NCI-H1092 (cell line): ENCODE data around the gene ZNF507.
"Not testable (repeated sequence)": the region's sequence is repeated elsewhere in the genome, so short reads cannot be mapped to it uniquely, and the experiment has no call there.

Experiments
- DNase-seq: peaks from one replicate; lab custom pipeline; 2025; lab: John Stamatoyannopoulos, UW

ZNF507 gene

DNA sequence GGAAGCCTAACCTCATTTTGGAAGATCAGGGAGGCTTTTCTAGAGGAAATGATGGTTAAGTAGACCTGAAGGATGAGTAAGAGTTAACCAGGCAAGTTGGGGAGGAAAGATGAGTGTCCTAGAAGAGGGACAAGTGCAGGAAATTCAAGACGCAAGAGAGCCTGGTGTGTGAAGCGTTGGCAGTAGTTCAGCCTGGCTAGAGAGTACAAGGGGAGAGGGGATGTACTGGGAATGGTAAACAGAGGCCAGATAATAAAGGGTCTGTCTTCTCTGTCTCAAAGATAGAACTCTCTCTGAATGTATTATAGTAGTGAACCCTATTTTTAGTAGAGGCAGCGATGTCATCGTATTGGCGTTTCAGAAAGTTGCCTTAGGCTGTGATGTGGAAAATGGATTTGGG is 69.8 kb downstream of the ZNF507 start:
- DNase-seq, result no peak

DNA sequence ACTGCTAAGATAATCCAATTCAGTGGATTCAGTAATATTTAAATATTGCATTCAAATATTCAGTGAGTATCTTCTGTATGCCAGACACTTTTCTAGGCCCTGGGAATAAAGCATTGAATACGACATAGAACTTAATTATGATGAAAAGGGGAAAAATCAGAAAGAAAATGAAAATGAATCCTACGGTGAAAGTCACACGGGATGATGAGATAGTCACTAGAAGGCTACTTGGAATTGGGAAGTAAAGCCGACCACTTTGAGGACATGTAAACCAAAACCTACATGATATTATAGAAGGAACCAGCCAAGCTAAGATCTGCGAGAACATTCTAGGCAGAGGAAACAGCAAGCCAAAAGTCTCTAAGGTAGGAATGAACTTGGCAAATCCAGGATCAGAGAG is 70.3 kb downstream of the ZNF507 start:
- DNase-seq, result no peak

DNA sequence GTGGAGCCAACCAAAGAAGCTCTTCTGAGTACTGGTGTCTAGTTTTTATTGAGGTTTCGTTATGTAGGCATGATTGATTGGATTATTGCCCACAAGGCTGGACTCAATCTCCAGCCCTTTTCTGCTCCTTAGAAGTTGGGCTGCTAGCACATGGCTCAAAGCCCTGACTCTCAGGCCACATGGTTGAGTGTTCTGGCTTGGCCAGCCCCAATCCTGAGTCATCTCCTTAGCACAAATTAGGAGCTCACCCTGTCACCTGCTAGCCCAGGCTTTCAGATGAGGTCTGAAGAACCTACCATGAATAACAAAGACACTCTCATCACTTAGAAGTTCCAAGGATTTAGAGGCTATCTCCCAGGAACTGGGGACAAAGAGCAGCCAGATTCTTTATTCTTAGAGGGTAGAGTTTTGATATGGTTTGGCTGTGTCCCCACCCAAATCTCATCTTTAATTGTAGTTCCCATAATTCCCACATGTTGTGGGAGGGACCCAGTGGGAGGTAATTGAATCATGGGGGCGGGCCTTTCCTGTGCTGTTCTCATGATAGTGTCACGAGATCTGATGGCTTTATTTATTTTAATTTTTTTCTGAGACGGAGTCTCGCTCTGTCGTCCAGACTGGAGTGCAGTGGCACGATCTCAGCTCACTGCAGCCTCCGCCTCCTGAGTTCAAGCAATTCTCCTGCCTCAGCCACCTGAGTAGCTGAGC is 71.5 kb downstream of the ZNF507 start:
- DNase-seq, result no peak

DNA sequence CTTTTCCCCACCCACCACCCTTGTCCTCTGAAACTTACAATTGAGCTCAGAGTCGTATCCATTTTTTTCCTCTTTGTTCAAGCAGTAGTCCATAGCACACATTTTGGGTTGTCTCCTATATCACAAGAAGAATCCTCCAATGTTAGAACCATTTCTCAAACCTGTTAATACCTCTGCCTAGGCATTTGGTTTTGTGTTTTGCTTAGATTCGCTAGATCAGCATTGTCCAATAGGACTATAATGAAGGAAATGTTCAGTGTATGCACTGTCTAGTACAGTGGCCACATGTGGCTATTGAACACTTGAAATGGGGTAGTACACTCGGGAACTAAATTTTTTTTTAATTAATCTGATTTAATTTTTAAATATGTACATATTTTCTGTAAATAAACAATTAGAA is 72.7 kb downstream of the ZNF507 start:
- no peak for DNase-seq

DNA sequence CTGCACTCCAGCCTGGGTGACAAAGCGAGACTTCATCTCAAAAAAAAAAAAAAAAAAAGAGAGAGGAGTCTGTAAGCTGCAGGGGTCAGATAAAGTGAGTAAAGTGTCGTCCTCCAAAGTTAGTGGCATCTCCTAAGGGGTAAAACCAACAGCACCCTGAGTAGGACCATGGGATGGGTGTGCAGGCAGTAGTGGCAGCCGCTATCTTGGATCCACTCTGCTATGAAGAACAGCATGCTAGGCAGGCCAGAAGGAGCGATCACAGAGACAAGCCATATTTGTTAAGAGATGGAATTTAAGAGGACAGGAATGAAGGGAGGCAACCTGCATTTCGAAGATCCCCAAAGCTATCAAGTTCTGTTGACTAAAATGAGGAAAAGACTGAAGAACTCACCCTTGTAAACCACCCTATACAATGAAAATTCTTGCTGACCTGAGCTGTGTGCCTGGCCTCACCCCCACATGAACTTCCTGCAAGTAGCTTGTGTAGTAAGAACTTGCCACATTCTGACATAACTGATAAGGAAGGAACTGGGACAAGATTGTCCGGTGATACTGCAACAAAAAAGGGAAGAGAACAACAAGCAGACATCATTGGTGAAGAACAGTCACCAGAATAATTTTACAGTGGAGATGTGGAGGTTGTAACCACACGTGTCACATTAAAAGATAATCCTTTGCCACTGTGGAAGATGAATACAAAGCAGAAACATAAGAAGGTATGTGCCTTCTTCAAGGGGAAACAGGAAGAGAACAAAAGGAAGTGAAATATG is 76.4 kb downstream of the ZNF507 start:
- DNase-seq, result no peak

DNA sequence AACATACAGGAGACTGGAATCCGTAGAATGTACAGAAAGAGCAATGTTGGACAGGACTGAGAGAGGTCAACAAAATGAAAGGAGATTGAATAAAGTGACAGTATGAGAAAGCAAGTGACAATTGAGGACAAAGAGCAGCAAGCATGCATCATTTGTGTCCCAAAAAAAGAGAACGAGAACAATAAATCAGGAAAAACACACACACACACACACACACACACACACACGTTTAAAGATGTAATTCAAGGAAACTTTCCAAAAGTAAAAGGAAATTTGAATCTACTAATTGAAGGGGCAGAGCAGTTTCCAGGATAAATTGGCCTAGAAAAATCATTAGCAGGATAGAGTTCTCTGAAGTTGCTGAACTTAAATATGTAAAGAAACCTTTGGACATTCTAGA is 77.0 kb downstream of the ZNF507 start:
- DNase-seq, result no peak

DNA sequence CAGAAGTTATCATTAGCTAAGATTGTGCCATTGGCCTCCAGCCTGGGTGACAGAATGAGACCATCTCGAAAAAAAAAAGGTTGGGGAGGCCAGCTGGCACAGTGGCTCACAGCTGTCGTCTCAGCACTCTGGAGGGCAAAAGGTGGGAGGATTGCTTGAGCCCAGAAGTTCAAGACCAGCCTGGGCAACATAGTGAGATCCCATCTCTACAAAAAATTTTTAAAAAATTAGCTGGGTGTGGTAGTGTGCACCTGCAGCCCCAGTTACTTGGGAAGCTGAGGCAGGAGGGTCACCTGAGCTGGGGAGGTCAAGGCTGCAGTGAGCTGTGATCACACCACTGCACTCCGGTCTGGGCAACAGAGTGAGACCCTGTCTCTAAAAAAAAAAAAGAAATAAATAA is 78.5 kb downstream of the ZNF507 start:
- not testable (repeated sequence) for DNase-seq

DNA sequence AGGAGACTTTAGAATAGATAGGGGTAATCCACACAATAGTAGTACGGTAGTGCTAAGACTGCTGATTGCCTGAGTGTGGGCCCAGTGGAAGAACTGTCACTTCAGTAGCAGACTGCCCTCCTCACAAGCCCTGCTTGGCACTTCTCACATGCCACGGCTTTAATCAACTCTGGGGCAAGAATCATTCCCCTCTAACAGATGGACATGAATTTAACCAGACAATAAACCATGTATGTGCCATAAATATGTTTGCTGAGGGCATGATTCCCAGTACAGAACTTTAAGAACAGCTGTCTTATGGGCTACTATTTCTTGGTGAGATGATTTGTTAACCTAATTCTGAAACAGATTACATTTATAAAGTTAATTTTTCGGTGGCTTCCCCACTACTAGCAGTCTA is 82.1 kb downstream of the ZNF507 start:
- DNase-seq, result no peak

DNA sequence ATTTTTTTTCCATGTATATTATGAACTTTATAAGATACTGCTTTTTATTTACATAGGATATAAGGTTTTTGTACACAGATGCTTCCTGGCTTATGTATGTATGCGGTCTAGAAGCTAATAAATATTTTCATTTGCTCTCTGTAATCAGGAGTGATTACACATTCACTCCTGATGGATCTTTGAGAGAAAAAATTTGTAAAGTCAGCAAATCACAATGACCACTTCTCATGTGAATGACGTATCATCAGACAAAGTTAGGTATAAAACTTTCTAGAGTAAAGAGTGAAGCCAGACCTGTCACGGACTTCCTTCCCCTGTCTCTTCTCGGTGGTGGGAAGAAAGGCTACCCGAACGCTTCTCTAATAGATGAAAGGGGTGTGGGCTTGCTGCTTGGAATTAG is 91.3 kb downstream of the ZNF507 start:
- no peak for DNase-seq

DNA sequence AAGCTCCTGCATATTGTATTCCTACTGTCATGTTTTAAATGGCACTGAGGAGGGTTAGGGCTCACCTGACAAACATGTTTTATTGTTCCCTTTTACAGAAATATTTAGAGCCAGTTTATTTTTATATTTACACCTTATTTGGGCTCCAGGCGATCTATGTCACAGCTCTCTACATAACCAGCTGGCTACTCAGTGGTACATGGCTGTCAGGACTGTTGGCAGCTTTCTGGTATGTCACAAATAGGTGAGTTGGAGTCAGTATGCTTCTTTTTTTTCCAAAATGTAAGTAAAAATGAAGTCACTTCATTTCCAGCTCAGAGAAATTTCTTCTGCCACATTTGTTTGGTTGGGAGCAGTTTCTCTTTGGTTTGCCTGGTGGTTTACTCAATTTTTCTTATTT is 91.7 kb downstream of the ZNF507 start:
- no peak for DNase-seq
